GM18909 (cell line): ENCODE measurements around the gene UBE2J2.
"Not testable (repeated sequence)": the region's sequence is repeated elsewhere in the genome, so short reads cannot be mapped to it uniquely, and the experiment has no call there.

Source experiments
- ATAC-seq: cut with Tn5 transposase; IDR thresholded peaks from one replicate; pipeline ENCODE4 v1.9.1; 2021; ENCODE audit warnings: mild to moderate bottlenecking; ENCODE audit not compliant: unreplicated experiment, poor library complexity

The UBE2J2 gene

DNA sequence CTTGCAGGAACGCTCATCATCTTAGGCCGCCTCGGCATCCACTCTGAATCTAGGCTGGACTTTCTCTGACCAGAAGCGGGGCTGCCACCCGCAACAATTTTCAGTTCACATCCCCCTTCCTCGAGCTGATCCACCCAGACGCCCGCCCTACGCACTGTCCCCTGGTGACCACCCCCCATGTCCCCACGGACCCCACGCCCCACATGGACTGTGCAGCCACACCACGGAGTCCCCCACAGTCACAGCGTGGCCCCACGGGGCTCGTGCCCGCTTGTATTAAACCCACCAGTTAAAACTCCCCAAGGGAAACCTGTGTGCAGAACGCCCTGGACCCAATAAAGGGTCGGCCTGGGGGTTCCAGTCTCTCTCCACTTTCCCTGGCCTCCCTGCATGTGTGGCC is 14.1 kb downstream of the UBE2J2 start:
- no peak for ATAC-seq

- ATAC-seq, result no peak
Observed at GRCh38 chr1:1259119-1259488, 14.6 kb downstream of the UBE2J2 start.

GRCh38 chr1:1256956-1257871 is 16.4 kb downstream of the UBE2J2 start:
- ATAC-seq, result no peak

- no peak for ATAC-seq
Observed at GRCh38 chr1:1255611-1256010, 18.0 kb downstream of the UBE2J2 start.

GRCh38 chr1:1255078-1255477 is 18.6 kb downstream of the UBE2J2 start:
- no peak for ATAC-seq

- ATAC-seq, result no peak
Observed at GRCh38 chr1:1254667-1254998, 19.0 kb downstream of the UBE2J2 start.

GRCh38 chr1:1253972-1254666 is 19.5 kb downstream of the UBE2J2 start:
- no peak for ATAC-seq

DNA sequence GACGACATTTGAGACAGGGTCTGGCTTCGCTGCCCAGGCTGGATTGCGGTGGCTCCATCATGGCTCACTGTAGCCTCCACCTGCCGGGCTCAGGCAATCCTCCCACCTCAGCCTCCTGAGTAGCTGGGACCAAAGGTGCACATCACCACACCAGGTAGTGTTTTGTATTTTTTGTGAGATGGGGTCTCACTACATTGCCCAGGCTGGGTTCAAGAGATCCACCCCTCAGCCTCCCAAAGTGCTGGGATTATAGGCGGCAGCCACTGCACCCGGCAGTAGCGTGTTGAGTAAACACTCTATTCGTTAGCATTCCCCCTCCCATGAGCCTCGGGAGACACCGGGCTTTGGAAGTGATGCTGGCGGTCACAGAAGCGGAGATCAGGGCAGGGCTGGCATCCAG is 20.3 kb downstream of the UBE2J2 start:
- ATAC-seq, result no peak

DNA sequence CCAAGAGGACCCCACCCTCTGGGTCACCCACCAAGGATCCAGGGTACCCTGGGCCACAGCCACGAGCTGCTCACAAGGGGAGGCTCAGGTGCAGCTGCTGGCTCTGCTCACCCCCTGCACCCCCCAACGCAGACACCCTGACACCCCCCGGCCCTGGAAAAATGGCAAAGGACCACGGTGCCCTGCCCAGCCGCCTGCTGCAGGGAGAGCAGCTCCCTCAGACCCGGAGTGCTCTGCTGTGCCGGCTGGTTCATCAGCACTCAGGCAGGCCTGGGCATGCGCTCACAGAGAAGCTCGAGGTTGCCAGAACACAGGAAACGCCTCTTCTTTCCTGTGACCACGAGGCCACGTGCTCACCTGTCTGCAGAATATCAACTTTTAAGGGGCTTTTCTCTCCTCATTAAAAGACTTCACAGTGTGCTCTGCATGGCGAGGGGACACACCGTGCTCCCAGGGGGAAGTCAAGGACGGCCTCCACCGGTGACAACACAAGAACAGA is 22.8 kb downstream of the UBE2J2 start:
- no peak for ATAC-seq

DNA sequence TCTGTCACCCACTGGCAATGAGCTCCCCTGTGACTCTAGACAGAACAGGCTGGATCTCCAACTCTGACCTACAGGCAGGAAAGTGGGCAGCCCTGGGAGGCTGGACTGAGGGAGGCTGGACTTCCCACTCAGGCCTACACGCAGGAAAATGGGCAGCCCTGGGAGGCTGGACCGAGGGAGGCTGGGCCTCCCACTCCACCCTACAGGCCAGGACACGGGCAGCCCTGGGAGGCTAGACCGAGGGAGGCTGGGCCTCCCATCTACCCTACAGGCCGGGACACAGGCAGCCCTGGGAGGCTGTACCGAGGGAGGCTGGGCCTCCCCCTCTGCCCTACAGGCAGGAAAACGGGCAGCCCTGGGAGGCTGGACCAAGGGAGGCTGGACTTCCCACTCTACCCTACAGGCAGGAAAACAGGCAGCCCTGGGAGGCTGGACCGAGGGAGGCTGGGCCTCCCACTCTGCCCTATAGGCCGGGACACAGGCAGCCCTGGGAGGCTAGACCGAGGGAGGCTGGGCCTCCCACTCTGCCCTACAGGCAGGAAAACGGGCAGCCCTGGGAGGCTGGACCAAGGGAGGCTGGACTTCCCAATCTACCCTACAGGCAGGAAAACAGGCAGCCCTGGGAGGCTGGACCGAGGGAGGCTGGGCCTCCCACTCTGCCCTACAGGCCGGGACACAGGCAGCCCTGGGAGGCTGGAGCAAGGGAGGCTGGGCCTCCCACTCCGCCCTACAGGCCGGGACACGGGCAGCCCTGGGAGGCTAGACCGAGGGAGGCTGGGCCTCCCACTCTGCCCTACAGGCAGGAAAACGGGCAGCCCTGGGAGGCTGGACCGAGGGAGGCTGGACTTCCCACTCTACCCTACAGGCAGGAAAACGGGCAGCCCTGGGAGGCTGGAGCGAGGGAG is 25.4 kb downstream of the UBE2J2 start:
- ATAC-seq, result not testable (repeated sequence)

DNA sequence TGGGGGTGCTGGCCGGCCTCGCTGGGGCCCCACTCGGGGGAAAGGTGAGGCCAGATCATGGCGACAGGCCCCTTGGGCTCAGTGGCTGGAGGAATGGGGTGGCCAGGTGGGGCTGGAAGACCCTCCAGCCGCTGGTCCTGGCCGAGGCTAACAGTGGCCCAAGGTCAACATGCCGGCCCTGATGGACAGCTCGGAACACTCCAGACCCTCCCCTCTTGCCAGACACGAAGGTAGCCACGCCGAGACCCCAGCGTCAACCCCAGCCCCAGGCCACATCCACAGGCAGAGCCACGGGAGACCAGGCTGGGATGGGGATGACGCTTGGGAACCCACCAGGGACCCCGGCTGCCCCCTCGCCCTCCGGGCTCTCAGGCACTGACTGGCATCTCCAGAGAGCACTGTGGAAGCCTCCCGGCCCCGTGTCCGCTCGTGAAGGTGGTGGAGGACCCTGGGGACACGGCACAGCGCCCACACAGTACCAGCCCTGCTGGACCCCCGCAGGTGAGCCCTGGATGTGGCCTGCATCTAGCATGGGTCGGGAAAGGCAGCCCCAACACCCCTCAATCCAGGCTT is 26.2 kb downstream of the UBE2J2 start:
- no peak for ATAC-seq

GRCh38 chr1:1246577-1247340 is 26.9 kb downstream of the UBE2J2 start, which contains the start of gene C1QTNF12:
Gene C1QTNF12, minus strand, starts transcription at chr1:1246722. Its CDS starts 32 bp downstream, at chr1:1246690.
- no peak for ATAC-seq

GRCh38 chr1:1245817-1246576 is 27.7 kb downstream of the UBE2J2 start:
- ATAC-seq, result no peak

DNA sequence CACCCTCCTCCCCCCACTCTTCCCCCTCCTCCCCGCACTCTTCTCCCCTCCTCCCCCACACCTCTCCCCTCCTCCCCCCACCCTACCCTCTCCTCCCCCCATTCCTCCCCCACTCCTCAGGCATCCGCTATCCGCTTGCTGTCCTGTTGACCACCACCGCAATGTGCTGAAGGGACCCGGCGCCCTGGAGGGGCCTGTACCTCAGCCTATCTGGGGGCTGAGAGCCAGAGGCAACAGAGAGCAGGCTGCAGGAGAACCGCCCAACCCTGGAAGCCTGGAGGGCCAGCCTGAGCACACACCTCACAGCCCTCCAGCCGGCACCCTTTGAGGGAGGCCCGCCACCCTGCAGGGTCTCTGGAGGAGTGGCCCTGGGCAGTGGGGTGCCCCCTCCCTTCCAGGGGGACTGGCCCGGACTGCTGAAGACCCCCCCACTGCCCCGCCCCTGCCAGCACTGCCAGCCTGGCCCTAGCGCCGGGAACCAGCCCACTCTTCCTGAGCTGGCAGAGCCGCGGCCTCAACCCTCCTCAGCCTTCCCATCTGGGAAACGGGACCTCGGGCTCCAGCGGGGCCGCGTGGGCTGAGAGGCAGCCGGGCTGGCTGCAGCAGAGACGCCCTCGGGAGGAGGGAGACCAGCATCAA is 28.4 kb downstream of the UBE2J2 start:
- ATAC-seq, result no peak

GRCh38 chr1:1244192-1244811 is 29.4 kb downstream of the UBE2J2 start:
- no peak for ATAC-seq

- ATAC-seq, result no peak
Observed at GRCh38 chr1:1243807-1244191, 29.9 kb downstream of the UBE2J2 start.

- no peak for ATAC-seq
Observed at GRCh38 chr1:1243266-1243660, 30.4 kb downstream of the UBE2J2 start.
